Spleen (tissue), 11 donors: ENCODE data around the gene RALGAPA1. TPM values are rescaled to one million over a fixed set of nuclear protein-coding genes. Genes with fewer than 3 reads are reported as not detected.

Experiments
- DNase-seq: peaks from one replicate; pipeline ENCODE4 v3.0.0-alpha.2; 2020
- H3K27ac ChIP-seq, 8 donors: fragments of 200-600 bp; sonication (generic) in 7 of 8; 1 replicate in 4 of 8; 2 replicates in 4 of 8; pipeline versions ENCODE4 v1.5.0 to v1.8.0; 2016 to 2021; ENCODE audit warnings: inconsistent platforms in 4 of 8, mild to moderate bottlenecking in 4 of 8, moderate library complexity in 1 of 8
- H3K27me3 ChIP-seq, 7 donors: fragments of 200-600 bp; sonication (generic) in 6 of 7; replicated peaks in 1 of 7; 1 replicate in 4 of 7; 2 replicates in 3 of 7; pipeline versions ENCODE4 v1.5.0 to v1.8.0; 2016 to 2021; ENCODE audit warnings: inconsistent platforms in 3 of 7, mild to moderate bottlenecking in 1 of 7
- H3K36me3 ChIP-seq, 6 donors: fragments of 200-600 bp; sonication (generic) in 5 of 6; 1 replicate in 4 of 6; 2 replicates in 2 of 6; pipeline versions ENCODE4 v1.5.0 to v1.8.0; 2016 to 2021; ENCODE audit warnings: inconsistent platforms in 2 of 6
- H3K4me1 ChIP-seq, 6 donors: fragments of 200-600 bp; sonication (generic) in 5 of 6; 1 replicate in 3 of 6; 2 replicates in 3 of 6; pipeline versions ENCODE4 v1.5.0 to v1.8.0; 2016 to 2021; ENCODE audit warnings: inconsistent platforms in 3 of 6
- H3K4me3 ChIP-seq, 8 donors: fragments of 200-600 bp; sonication (generic) in 7 of 8; 1 replicate in 4 of 8; 2 replicates in 4 of 8; pipeline versions ENCODE4 v1.5.0 to v1.8.0; 2016 to 2021; ENCODE audit warnings: inconsistent platforms in 4 of 8, mild to moderate bottlenecking in 4 of 8, moderate library complexity in 2 of 8
- H3K9me3 ChIP-seq, 8 donors: fragments of 200-600 bp; sonication (generic) in 7 of 8; 1 replicate in 4 of 8; 2 replicates in 4 of 8; pipeline versions ENCODE4 v1.5.0 to v1.8.0; 2016 to 2021; ENCODE audit warnings: inconsistent platforms in 4 of 8
- CTCF ChIP-seq, 11 experiments: fragments of 200-600 bp in 7 of 11; fragments of 450-650 bp in 4 of 11; sonication (generic) in 4 of 11; IDR thresholded peaks in 8 of 11; conservative IDR thresholded peaks in 3 of 11; 1 replicate in 7 of 11; 2 replicates in 4 of 11; pipeline versions ENCODE4 v1.4.0 to v1.8.0; 2016 to 2021; ENCODE audit warnings: antibody characterized with exemption in 11 of 11, inconsistent platforms in 4 of 11, mild to moderate bottlenecking in 1 of 11
- POLR2A ChIP-seq, 3 donors: fragments of 450-650 bp; IDR thresholded peaks; one replicate each; pipeline ENCODE4 v1.5.1; 2017; ENCODE audit warnings: antibody characterized with exemption in 3 of 3, mild to moderate bottlenecking in 1 of 3
- POLR2AphosphoS5 ChIP-seq, 3 donors: sonication (generic); formaldehyde crosslinking; IDR thresholded peaks; one replicate each; pipeline ENCODE4 v1.5.1; 2017; ENCODE audit warnings: antibody characterized with exemption in 3 of 3
- WGBS, 5 donors: extraction: QIAGEN DNeasy Blood & Tissue Kit in 3 of 5; methylation state at CpG; one replicate each; pipeline versions ENCODE4 v1.1.5 to v1.1.7; 2013 to 2018; 5-methylcytosine and 5-hydroxymethylcytosine counted together
- intact Hi-C: fragments of 100-400 bp; cut with DNase I; formaldehyde crosslinking; loops from one replicate; pipeline ENCODE4 v1.15.0; 2023; ENCODE audit warnings: low total_unique reads
- polyA plus RNA-seq, 3 donors: library from polyadenylated mRNA; stranded (reverse); fragments of 200-250 nt; gene quantifications; one replicate each; pipeline ENCODE4 v1.2.1, GENCODE V29; 2013
- total RNA-seq, 7 donors: library from RNA; depleted of rRNA in 3 of 7; stranded (reverse); fragments of >200 nt in 3 of 7; fragmentation: NEBNext Ultra II Directional in 4 of 7; extraction: Animal tissue kit (Norgen Biotek cat#: 25700) in 4 of 7; gene quantifications; one replicate each; pipeline versions ENCODE4 v1.1.0 to v1.2.1, GENCODE V29; 2016 to 2021
- donor health status: healthy with polysubstance abuse.
- donor health status: DM: no; HTN: no; CAD: no; lungs with moderate emphysema.
- donor health status: DM: no; HTN: no; CAD: no.
- donor health status: Bipolar disorder and iron deficiency.
- donor health status: healthy.
- donor health status: DM: no; HTN: no; CAD: no.
- donor health status: DM: yes; HTN: yes; CAD: no.

RALGAPA1 gene
- total and polyA plus RNA-seq, 10 donors, result 9.7 to 76.0 (median 52.2) TPM

- no peaks in the 10 kb centered on the region for H3K36me3 ChIP-seq
These were observed 12.7 kb upstream of the RALGAPA1 start for GRCh38 chr14:35821564-35822411.

GRCh38 chr14:35819591-35820540 lies 10.8 kb upstream of the RALGAPA1 start:
- intact Hi-C loops, result no loop called here
- TF ChIP-seq POLR2AphosphoS5 (IDR thresholded peaks at IDR 0.05) (no peak), CTCF (IDR thresholded peaks at IDR 0.05 in 8 of 11, conservative IDR thresholded peaks at IDR 0.05 in 3 of 11) (no peak), POLR2A (IDR thresholded peaks at IDR 0.05) (no peak)
- Histone ChIP-seq H3K27ac (no peak overlapping the region), H3K4me1 (peaks cover 0 to 4% (median 0%) of the 10 kb centered on the region in 6 donors), H3K9me3 (no peaks in the 10 kb centered on the region), H3K4me3 (no peak overlapping the region), H3K27me3 (no peaks in the 10 kb centered on the region), H3K36me3 (no peaks in the 10 kb centered on the region)
- 92 to 97% (median 94%) methylated on average over 32 of the region's 32 CpGs for WGBS, 5 donors
- DNase-seq, result no peak

More at GRCh38 chr14:35821564-35822411, 12.7 kb upstream of the RALGAPA1 start:
- Histone ChIP-seq H3K4me1 (peaks cover 0 to 14% (median 7%) of the 10 kb centered on the region in 6 donors), H3K27me3 (no peaks in the 10 kb centered on the region), H3K4me3 (no peak overlapping the region), H3K9me3 (no peaks in the 10 kb centered on the region), H3K27ac (no peak overlapping the region)
- intact Hi-C loops, result no loop called here
- no peak for TF ChIP-seq POLR2A (IDR thresholded peaks at IDR 0.05)
- no peak for TF ChIP-seq POLR2AphosphoS5 (IDR thresholded peaks at IDR 0.05)
- TF ChIP-seq CTCF (IDR thresholded peaks at IDR 0.05 in 8 of 11, conservative IDR thresholded peaks at IDR 0.05 in 3 of 11), result peak in 9 of 11 experiments; percentile 22 to 79 (median 72)
- WGBS, 5 donors, result 27 to 37% (median 30%) methylated on average over 7 of the region's 7 CpGs
- DNase-seq, result no peak

GRCh38 chr14:35818346-35819115 lies 9.4 kb upstream of the RALGAPA1 start:
- Histone ChIP-seq H3K27ac (no peak overlapping the region), H3K9me3 (no peaks in the 10 kb centered on the region), H3K27me3 (no peaks in the 10 kb centered on the region), H3K4me3 (no peak overlapping the region), H3K36me3 (no peaks in the 10 kb centered on the region), H3K4me1 (peaks cover 0 to 4% (median 0%) of the 10 kb centered on the region in 6 donors)
- 73 to 82% (median 77%) methylated on average over 13 of the region's 13 CpGs for WGBS, 5 donors
- intact Hi-C loops, result no loop called here
- TF ChIP-seq POLR2AphosphoS5 (IDR thresholded peaks at IDR 0.05) (no peak), CTCF (IDR thresholded peaks at IDR 0.05 in 8 of 11, conservative IDR thresholded peaks at IDR 0.05 in 3 of 11) (peak in 6 of 11 experiments; percentile 29 to 47 (median 34))
- DNase-seq, result no peak
